K562 (cell line): Measurements from ENCODE around the gene IGF1R. TPM values are rescaled to one million over a fixed set of nuclear protein-coding genes. Genes with fewer than 3 reads are reported as not detected.
A peak's percentile ranks its signal among the peaks of the same experiment; 100 is the strongest.

ENCODE experiments used
- CTCF ChIP-seq, 3 experiments: IDR thresholded peaks in 2 of 3; conservative IDR thresholded peaks in 1 of 3; 2 replicates each; pipeline ENCODE4 v1.5.1; 2011 to 2012; ENCODE audit warnings: low read length in 3 of 3, mild to moderate bottlenecking in 3 of 3, control low read depth in 2 of 3, improper control_type of control experiment in 1 of 3, inconsistent platforms in 1 of 3, low read depth in 1 of 3, mixed read lengths in 1 of 3, moderate library complexity in 1 of 3; ENCODE audit not compliant: insufficient read depth in 2 of 3
- HMG20B ChIP-seq: fragments of 250-450 bp; sonication (Bioruptor Pico); IDR thresholded peaks from 2 replicates; pipeline ENCODE4 v1.5.0; 2021; ENCODE audit warnings: mild to moderate bottlenecking
- RERE ChIP-seq: sonication (generic); formaldehyde crosslinking; IDR thresholded peaks from 2 replicates; pipeline ENCODE4 v1.8.0; 2023; ENCODE audit warnings: missing genetic modification reagents, mild to moderate bottlenecking, borderline replicate concordance
- polyA plus RNA-seq, 8 experiments: library from polyadenylated mRNA; depleted of rRNA in 4 of 8; stranded (reverse) in 5 of 8; unstranded in 3 of 8; fragments of >200 nt; fragmentation: Nextera tagmentation in 2 of 8; fragmentation: Illumina TruSeq in 1 of 8; extraction: Ambion mirVana in 2 of 8; extraction: Trizol in 1 of 8; gene quantifications; 2 replicates each; pipeline versions ENCODE4 v1.2.1 to v1.2.3, GENCODE V29; 2011 to 2014; ENCODE audit warnings: inconsistent platforms in 1 of 8, missing spikeins in 1 of 8
- total RNA-seq, 7 experiments: library from RNA; depleted of rRNA in 6 of 7; stranded (reverse); fragments of >200 nt in 6 of 7; fragmentation: Illumina TruSeq in 2 of 7; extraction: Trizol in 2 of 7; gene quantifications; 2 replicates each; pipeline versions ENCODE4 v1.2.1 to v1.2.3, GENCODE V29; 2011 to 2021; ENCODE audit warnings: low replicate concordance in 1 of 7
- TF ChIP-seq, protein P1 (sequence below), 2 experiments: fragments of 450-650 bp; IDR thresholded peaks; 2 replicates each; pipeline ENCODE4 v1.6.1; 2016; ENCODE audit warnings: mild to moderate bottlenecking in 2 of 2, borderline replicate concordance in 1 of 2, low read depth in 1 of 2, moderate library complexity in 1 of 2
- TF ChIP-seq, protein P2 (sequence below): fragments of 250-450 bp; sonication (Bioruptor Pico); IDR thresholded peaks from 2 replicates; pipeline ENCODE4 v1.5.1; 2021; ENCODE audit warnings: mild to moderate bottlenecking

Gene IGF1R
- total and polyA plus RNA-seq, 9 of the 15 experiments (the other 6 are each of a cell fraction or from before 2014, with no cell fraction given), result 0.35 to 8.0 (median 1.6) TPM

DNA sequence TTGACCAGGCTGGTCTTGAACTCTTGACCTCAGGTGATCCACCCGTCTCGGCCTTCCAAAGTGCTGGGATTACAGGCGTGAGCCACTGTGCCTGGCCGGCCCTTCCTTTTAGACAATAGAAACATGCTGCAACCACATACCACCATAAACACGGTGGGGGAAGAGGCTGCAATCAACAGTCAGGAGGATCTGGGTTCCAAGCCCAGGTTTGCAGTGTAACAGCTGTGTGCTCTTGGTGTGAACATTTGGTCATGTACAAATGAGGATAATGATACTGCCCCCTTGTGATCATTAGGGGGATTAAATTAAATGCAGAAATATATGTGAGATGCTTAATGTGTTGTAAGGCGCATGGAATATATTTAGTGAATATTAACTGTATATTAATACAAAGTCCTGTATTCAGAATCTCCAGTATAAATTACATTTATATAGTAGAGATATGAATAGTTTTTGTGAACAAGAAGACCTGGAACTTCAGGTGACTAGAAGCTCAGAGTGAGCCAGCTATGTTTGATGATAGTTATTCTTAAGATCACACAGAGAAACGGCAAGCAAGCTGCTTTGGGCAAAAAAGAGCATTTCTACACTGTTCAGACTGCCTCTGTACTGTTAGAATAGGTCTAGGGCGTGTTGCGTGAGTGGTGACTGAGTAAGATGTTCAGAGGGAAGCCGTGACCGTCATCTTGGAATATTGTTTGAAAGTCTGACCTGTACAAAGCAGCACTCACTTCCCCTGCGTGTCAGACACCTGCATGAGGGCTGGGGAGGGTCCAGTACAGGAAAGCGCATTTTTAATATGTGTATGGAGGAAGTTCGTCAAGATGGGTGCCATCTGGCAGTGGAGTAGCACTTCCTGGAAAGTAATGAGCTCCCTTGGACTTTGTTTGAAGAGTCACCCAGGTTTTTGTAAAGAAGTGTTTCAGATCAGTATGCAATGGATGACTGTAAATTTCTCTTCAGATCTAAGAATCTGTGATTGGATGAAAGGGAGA, 233.5 kb downstream of the IGF1R start (continued):
- TF ChIP-seq, protein P1, sequence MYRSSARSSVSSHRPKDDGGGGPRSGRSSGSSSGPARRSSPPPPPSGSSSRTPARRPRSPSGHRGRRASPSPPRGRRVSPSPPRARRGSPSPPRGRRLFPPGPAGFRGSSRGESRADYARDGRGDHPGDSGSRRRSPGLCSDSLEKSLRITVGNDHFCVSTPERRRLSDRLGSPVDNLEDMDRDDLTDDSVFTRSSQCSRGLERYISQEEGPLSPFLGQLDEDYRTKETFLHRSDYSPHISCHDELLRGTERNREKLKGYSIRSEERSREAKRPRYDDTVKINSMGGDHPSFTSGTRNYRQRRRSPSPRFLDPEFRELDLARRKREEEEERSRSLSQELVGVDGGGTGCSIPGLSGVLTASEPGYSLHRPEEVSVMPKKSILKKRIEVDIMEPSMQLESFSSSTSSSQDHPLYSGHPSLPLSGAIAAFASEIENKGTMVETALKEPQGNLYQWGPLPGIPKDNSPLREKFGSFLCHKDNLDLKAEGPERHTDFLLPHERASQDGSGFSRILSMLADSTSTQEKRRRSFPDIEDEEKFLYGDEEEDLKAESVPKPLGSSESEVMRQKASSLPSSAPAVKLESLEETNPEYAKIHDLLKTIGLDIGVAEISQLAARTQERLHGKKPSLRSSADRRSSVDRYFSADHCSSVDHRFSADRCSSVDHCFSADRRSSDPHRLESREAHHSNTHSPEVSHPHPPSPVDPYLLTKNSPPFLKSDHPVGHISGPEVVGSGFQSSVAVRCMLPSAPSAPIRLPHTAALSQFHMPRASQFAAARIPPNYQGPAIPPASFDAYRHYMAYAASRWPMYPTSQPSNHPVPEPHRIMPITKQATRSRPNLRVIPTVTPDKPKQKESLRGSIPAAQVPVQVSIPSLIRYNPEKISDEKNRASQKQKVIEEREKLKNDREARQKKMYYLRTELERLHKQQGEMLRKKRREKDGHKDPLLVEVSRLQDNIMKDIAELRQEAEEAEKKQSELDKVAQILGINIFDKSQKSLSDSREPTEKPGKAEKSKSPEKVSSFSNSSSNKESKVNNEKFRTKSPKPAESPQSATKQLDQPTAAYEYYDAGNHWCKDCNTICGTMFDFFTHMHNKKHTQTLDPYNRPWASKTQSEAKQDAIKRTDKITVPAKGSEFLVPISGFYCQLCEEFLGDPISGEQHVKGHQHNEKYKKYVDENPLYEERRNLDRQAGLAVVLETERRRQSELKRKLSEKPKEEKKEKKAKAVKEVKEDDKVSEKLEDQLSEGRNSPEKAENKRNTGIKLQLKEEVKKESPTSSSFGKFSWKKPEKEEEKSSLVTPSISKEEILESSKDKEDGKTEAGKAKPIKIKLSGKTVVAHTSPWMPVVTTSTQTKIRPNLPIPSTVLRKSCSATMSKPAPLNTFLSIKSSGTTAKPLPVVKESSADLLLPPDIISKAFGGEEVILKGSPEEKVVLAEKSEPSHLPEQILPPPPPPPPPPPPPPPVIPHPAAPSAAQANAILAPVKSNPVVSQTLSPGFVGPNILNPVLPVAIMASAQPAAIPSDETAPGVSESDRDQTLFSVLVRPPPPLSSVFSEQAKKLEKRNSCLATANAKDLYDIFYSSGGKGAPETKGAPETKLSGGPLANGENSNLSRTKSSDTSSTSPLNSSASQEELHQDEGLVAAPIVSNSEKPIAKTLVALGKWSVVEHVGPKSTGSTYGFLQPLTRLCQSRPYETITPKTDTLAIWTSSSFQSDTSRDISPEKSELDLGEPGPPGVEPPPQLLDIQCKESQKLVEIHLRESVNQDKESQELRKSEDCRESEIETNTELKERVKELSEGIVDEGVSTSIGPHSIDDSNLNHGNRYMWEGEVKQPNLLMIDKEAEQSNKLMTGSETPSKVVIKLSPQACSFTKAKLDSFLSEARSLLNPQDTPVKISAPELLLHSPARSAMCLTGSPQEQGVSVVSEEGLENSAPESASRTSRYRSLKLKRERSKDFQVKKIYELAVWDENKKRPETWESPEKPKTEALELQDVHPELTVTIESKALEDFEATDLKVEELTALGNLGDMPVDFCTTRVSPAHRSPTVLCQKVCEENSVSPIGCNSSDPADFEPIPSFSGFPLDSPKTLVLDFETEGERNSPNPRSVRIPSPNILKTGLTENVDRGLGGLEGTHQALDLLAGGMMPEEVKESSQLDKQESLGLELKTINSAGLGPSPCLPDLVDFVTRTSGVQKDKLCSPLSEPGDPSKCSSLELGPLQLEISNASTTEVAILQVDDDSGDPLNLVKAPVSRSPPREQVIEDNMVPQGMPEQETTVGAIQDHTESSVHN (IDR thresholded peaks at IDR 0.05; ENCODE audit: borderline replicate concordance in 1 of 2, low read depth in 1 of 2), result no peak
- no peak for TF ChIP-seq HMG20B (CRISPR knock-in tag)
- TF ChIP-seq CTCF (IDR thresholded peaks at IDR 0.05 in 2 of 3, conservative IDR thresholded peaks at IDR 0.05 in 1 of 3; ENCODE audit: insufficient read depth in 2 of 3, low read depth in 1 of 3, low read length in 3 of 3), result peak; percentile 44 to 57 (median 56); a peak in 5 of 6 replicates
- TF ChIP-seq RERE (CRISPR knock-in tag), result no peak
- TF ChIP-seq, protein P2, sequence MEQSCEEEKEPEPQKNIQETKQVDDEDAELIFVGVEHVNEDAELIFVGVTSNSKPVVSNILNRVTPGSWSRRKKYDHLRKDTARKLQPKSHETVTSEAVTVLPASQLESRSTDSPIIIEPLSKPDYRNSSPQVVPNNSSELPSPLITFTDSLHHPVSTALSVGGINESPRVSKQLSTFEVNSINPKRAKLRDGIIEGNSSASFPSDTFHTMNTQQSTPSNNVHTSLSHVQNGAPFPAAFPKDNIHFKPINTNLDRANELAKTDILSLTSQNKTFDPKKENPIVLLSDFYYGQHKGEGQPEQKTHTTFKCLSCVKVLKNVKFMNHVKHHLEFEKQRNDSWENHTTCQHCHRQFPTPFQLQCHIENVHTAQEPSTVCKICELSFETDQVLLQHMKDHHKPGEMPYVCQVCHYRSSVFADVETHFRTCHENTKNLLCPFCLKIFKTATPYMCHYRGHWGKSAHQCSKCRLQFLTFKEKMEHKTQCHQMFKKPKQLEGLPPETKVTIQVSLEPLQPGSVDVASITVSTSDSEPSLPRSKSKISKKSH (CRISPR knock-in tag), result no peak
